Measurements from ENCODE around the gene ARHGEF38.

DNA sequence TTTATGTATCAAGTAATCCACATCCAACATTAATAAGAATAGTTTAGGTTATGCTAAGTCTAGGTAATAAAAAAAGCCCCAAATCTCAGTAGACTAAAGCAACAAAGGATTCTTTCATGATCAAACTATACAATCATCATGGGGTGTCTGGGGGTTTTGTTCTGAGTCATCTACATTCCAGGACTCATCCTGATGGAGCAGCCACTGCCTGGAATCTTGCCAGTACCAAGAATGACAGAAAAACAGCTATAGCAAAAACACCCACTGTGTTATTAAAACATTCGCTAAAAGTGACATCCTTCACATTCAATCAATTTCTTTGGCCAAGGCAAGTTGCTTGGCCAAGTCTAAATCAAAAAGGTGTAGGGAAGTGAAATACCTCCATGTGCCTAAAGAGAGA is 3.9 kb upstream of the ARHGEF38 start:
- TF ChIP-seq, protein P1, sequence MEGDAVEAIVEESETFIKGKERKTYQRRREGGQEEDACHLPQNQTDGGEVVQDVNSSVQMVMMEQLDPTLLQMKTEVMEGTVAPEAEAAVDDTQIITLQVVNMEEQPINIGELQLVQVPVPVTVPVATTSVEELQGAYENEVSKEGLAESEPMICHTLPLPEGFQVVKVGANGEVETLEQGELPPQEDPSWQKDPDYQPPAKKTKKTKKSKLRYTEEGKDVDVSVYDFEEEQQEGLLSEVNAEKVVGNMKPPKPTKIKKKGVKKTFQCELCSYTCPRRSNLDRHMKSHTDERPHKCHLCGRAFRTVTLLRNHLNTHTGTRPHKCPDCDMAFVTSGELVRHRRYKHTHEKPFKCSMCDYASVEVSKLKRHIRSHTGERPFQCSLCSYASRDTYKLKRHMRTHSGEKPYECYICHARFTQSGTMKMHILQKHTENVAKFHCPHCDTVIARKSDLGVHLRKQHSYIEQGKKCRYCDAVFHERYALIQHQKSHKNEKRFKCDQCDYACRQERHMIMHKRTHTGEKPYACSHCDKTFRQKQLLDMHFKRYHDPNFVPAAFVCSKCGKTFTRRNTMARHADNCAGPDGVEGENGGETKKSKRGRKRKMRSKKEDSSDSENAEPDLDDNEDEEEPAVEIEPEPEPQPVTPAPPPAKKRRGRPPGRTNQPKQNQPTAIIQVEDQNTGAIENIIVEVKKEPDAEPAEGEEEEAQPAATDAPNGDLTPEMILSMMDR (IDR thresholded peaks at IDR 0.05; ENCODE audit: insufficient read depth, low read depth, low read length), result no peak
- no peak for TF ChIP-seq EZH2 (IDR thresholded peaks at IDR 0.05; ENCODE audit: insufficient read depth, low read length)

Data from astrocyte (in vitro differentiated cells and primary cell).